Body of pancreas (tissue), 4 donors: ENCODE results near the gene CHTF8. TPM values are rescaled to one million over a fixed set of nuclear protein-coding genes. Genes with fewer than 3 reads are reported as not detected.
A peak's percentile ranks its signal among the peaks of the same experiment; 100 is the strongest.
"Not testable (repeated sequence)": the region's sequence is repeated elsewhere in the genome, so short reads cannot be mapped to it uniquely, and the experiment has no call there.

ENCODE experiments used
- ATAC-seq: fragments of 150-250 bp; one replicate; pipeline ENCODE4 v1.9.1; 2016
- DNase-seq, 4 donors: peaks; one replicate each; pipeline ENCODE4 v3.0.0-alpha.2; 2019
- H3K27ac ChIP-seq, 4 donors: fragments of 200-600 bp; sonication (generic); 1 replicate in 3 of 4; 2 replicates in 1 of 4; pipeline versions ENCODE4 v1.5.1 to v1.6.1; 2016 to 2019; ENCODE audit warnings: mild to moderate bottlenecking in 1 of 4, mixed read lengths in 1 of 4, moderate library complexity in 1 of 4
- H3K27me3 ChIP-seq, 2 donors: fragments of 200-600 bp; sonication (generic); one replicate each; pipeline ENCODE4 v1.6.0; 2016; ENCODE audit warnings: mild to moderate bottlenecking in 1 of 2
- H3K36me3 ChIP-seq, 2 donors: fragments of 200-600 bp; sonication (generic); replicated peaks in 1 of 2; 2 replicates each; pipeline ENCODE4 v1.5.1; 2016; ENCODE audit warnings: low read depth in 2 of 2; ENCODE audit not compliant: insufficient read depth in 1 of 2
- H3K4me1 ChIP-seq: fragments of 200-600 bp; sonication (generic); one replicate; pipeline ENCODE4 v1.6.0; 2016
- H3K4me3 ChIP-seq, 2 donors: fragments of 200-600 bp; sonication (generic); 1 replicate in 1 of 2; 2 replicates in 1 of 2; pipeline ENCODE4 v1.5.1; 2016 to 2019
- H3K9me3 ChIP-seq, 3 donors: fragments of 200-600 bp; sonication (generic); 1 replicate in 2 of 3; 2 replicates in 1 of 3; pipeline ENCODE4 v1.5.1; 2016
- CTCF ChIP-seq, 7 experiments: fragments of 450-650 bp in 4 of 7; fragments of 200-600 bp in 3 of 7; sonication (generic) in 3 of 7; IDR thresholded peaks; one replicate each; pipeline ENCODE4 v1.5.1; 2016 to 2019; ENCODE audit warnings: antibody characterized with exemption in 7 of 7
- POLR2A ChIP-seq, 3 donors: fragments of 450-650 bp; IDR thresholded peaks; one replicate each; pipeline ENCODE4 v1.6.1; 2016; ENCODE audit warnings: antibody characterized with exemption in 3 of 3, mild to moderate bottlenecking in 2 of 3
- WGBS, 2 donors: methylation state at CpG; one replicate each; pipeline ENCODE4 v1.1.5; 2017; 5-methylcytosine and 5-hydroxymethylcytosine counted together
- intact Hi-C: fragments of 100-400 bp; cut with DNase I; formaldehyde crosslinking; loops from one replicate; pipeline ENCODE4 v1.15.1; 2023
- total RNA-seq, 2 donors: library from RNA; depleted of rRNA; stranded (reverse); fragments of >200 nt; gene quantifications; one replicate each; pipeline ENCODE4 v1.1.0, GENCODE V29; 2016

The CHTF8 gene
- total RNA-seq, 2 donors from 2014 or later, result 35.3 to 39.4 TPM

GRCh38 chr16:69131167-69131838 lies 1.1 kb downstream of the CHTF8 start:
- DNase-seq (peak in 1 of 4 donors; percentile 28), ATAC-seq (no peak)
- H3K27ac ChIP-seq, result peak overlapping the region; percentile 79 to 95 (median 91)
- intact Hi-C loops, result no loop called here
- no peaks in the 10 kb centered on the region for H3K36me3 ChIP-seq
- H3K9me3 ChIP-seq, result no peaks in the 10 kb centered on the region
- no peak for TF ChIP-seq POLR2A (IDR thresholded peaks at IDR 0.05)
- no peak for TF ChIP-seq CTCF (IDR thresholded peaks at IDR 0.05)
- 5% methylated on average over 15 of the region's 15 CpGs for WGBS, 2 donors
- H3K4me1 ChIP-seq, result peaks cover 30% of the 10 kb centered on the region
- H3K27me3 ChIP-seq, result no peaks in the 10 kb centered on the region
- H3K4me3 ChIP-seq, result peak overlapping the region; percentile 77 to 88

- no peaks in the 10 kb centered on the region for H3K36me3 ChIP-seq
- WGBS, 2 donors, result 24 to 26% methylated on average over 6 of the region's 6 CpGs
- no peak overlapping the region for H3K4me3 ChIP-seq
- H3K27ac ChIP-seq, result no peak overlapping the region
- H3K9me3 ChIP-seq, result no peaks in the 10 kb centered on the region
- TF ChIP-seq POLR2A (IDR thresholded peaks at IDR 0.05), result no peak
- no peak for TF ChIP-seq CTCF (IDR thresholded peaks at IDR 0.05)
- H3K27me3 ChIP-seq, result no peaks in the 10 kb centered on the region
- H3K4me1 ChIP-seq, result peaks cover 30% of the 10 kb centered on the region
- intact Hi-C loops, result no loop called here
- DNase-seq, result no peak
- ATAC-seq, result no peak
Observed at GRCh38 chr16:69130461-69130860, 1.9 kb downstream of the CHTF8 start.

DNA sequence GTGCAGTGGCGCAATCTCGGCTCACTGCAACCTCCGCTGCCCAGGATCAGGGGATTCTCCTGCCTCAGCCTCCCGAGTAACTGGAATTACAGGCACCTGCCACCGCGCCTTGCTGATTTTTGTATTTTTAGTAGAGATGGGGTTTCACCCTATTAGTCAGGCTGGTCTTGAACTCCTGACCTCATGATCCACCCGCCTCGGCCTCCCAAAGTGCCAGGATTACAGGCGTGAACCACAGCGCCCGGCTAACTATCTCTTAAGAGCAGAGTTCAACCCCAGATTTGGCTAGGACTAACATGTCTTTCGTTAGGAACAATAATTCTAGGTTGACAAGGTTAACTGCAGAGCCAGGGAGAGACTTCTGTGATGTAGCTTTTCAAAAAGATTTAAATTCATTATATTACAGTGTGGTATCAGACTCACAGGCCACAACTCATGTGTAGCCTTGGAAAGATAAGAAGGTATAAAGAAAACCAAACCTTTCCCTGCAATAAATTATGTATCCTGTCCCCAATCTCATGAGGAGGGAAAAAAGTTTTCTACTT lies 4.3 kb downstream of the CHTF8 start:
- H3K9me3 ChIP-seq, result no peaks in the 10 kb centered on the region
- no peaks in the 10 kb centered on the region for H3K27me3 ChIP-seq
- H3K4me3 ChIP-seq, result no peak overlapping the region
- TF ChIP-seq CTCF (IDR thresholded peaks at IDR 0.05) (no peak), POLR2A (IDR thresholded peaks at IDR 0.05) (no peak)
- ATAC-seq (no peak), DNase-seq (no peak)
- 85 to 94% methylated on average over 12 of the region's 12 CpGs for WGBS, 2 donors
- peaks cover 18% of the 10 kb centered on the region for H3K4me1 ChIP-seq
- no peak overlapping the region for H3K27ac ChIP-seq
- no peaks in the 10 kb centered on the region for H3K36me3 ChIP-seq
- intact Hi-C loops, result loop anchor here (10.0 kb wide), 1 partner anchor 283 kb away; the partner anchor contains the start of gene TANGO6

DNA sequence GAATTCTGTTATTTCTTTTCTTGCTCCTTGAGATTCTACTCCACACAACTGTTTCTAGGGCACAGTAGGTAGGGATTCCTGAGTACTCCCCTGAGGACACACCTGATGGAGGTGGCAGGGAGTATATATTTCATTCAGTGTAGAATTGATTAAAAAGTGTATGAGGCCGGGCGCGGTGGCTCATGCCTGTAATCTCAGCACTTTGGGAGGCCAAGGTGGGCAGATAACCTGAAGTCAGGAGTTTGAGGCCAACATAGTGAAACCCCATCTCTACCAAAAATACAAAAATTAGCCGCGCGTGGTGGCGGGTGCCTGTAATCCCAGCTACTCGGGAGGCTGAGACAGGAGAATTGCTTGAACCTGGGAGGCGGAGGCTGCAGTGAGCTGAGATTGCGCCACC lies 5.6 kb downstream of the CHTF8 start:
- 96 to 97% methylated on average over 10 of the region's 10 CpGs for WGBS, 2 donors
- ATAC-seq, H3K9me3 ChIP-seq, H3K36me3 ChIP-seq, H3K27me3 ChIP-seq, DNase-seq, H3K27ac ChIP-seq, H3K4me3 ChIP-seq: not testable (repeated sequence)
- H3K4me1 ChIP-seq, result peaks cover 18% of the 10 kb centered on the region
- intact Hi-C loops, result loop anchor here (10.0 kb wide), 1 partner anchor 282 kb away; the partner anchor contains the start of gene TANGO6

GRCh38 chr16:69126221-69126620 lies 6.2 kb downstream of the CHTF8 start:
- Histone ChIP-seq H3K4me3 (no peak overlapping the region), H3K27me3 (no peaks in the 10 kb centered on the region), H3K4me1 (peaks cover 18% of the 10 kb centered on the region), H3K36me3 (no peaks in the 10 kb centered on the region), H3K27ac (no peak overlapping the region), H3K9me3 (no peaks in the 10 kb centered on the region)
- 73 to 84% methylated on average over 3 of the region's 3 CpGs for WGBS, 2 donors
- DNase-seq, result no peak
- TF ChIP-seq CTCF (IDR thresholded peaks at IDR 0.05) (no peak), POLR2A (IDR thresholded peaks at IDR 0.05) (no peak)
- no peak for ATAC-seq
- intact Hi-C loops, result loop anchor here (10.0 kb wide), 1 partner anchor 281 kb away; the partner anchor contains the start of gene TANGO6

DNA sequence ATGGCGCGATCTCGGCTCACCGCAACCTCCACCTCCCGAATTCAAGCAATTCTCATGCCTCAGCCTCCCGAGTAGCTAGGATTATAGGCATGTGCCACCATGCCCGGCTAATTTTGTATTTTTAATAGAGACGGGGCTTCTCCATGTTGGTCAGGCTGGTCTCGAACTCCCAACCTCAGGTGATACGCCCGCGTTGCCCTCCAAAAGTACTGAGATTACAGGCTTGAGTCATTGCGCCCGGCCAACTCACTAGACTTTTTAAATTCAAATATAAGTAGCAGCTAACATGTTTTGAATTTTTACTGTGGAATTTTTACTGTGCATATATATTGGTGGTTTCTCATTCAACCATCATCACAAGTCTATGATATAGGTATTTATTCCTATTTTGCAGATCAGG lies 7.4 kb downstream of the CHTF8 start:
- not testable (repeated sequence) for H3K4me3 ChIP-seq, DNase-seq, ATAC-seq, H3K27me3 ChIP-seq, H3K27ac ChIP-seq, H3K4me1 ChIP-seq, H3K9me3 ChIP-seq, H3K36me3 ChIP-seq
- WGBS, 2 donors, result 88 to 94% methylated on average over 14 of the region's 14 CpGs
- intact Hi-C loops, result loop anchor here (5.0 to 10.0 kb wide), 2 partner anchors 223 to 280 kb away; partner anchors contain the start of gene TANGO6

DNA sequence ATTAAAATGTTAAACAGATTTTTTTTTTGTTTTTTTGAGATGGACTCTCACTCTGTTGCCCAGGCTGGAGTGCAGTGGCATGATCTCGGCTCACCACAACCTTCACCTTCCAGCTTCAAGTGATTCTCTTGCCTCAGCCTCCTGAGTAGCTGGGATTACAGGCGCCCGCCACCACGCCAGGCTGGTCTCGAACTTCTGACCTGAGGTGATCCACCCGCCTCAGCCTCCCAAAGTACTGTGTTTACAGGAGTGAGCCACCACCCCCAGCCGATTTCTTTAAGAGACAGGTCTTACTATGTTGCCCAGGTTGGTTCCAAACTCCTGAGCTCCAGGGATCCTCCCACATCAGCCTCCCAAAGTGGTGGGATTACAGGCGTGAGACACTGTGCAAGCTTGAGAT lies 8.0 kb downstream of the CHTF8 start:
- intact Hi-C loops, result loop anchor here (5.0 to 10.0 kb wide), 2 partner anchors 222 to 280 kb away; partner anchors contain the start of gene TANGO6
- not testable (repeated sequence) for H3K4me1 ChIP-seq, H3K36me3 ChIP-seq, H3K4me3 ChIP-seq, H3K9me3 ChIP-seq, H3K27me3 ChIP-seq, H3K27ac ChIP-seq, ATAC-seq, DNase-seq
- WGBS, 2 donors, result 77 to 81% methylated on average over 8 of the region's 8 CpGs
